Retinal pigment epithelial cell (primary cell): ENCODE data around the gene VPS18.

ENCODE experiments used
- DNase-seq: peaks from one replicate; pipeline ENCODE4 v3.0.0-alpha.2; 2010; ENCODE audit warnings: low read depth
- H3K4me3 ChIP-seq: 2 replicates; pipeline ENCODE4 v1.5.1; 2011; ENCODE audit warnings: mild to moderate bottlenecking, low read length, control low read depth, moderate library complexity
- CTCF ChIP-seq: conservative IDR thresholded peaks from 2 replicates; pipeline ENCODE4 v1.5.1; 2011; ENCODE audit warnings: low read depth, low read length, control low read depth, inconsistent platforms

VPS18 gene

GRCh38 chr15:40915679-40916078 is 21.4 kb downstream of the VPS18 start:
- no peak overlapping the region for H3K4me3 ChIP-seq
- no peak for TF ChIP-seq CTCF
- no peak for DNase-seq

GRCh38 chr15:40917585-40917984 is 23.3 kb downstream of the VPS18 start:
- H3K4me3 ChIP-seq = no peak overlapping the region
- no peak for DNase-seq
- no peak for TF ChIP-seq CTCF

- no peak overlapping the region for H3K4me3 ChIP-seq
- TF ChIP-seq CTCF = no peak
- DNase-seq = no peak
These were observed 24.0 kb downstream of the VPS18 start for GRCh38 chr15:40918146-40918798.

GRCh38 chr15:40918799-40919392 is 24.6 kb downstream of the VPS18 start:
- DNase-seq = no peak
- TF ChIP-seq CTCF = no peak
- H3K4me3 ChIP-seq = no peak overlapping the region

GRCh38 chr15:40921949-40922607 is 27.8 kb downstream of the VPS18 start:
- no peak for DNase-seq
- TF ChIP-seq CTCF = no peak

GRCh38 chr15:40922608-40923005 is 28.4 kb downstream of the VPS18 start:
- TF ChIP-seq CTCF = no peak
- no peak overlapping the region for H3K4me3 ChIP-seq
- DNase-seq = no peak

More at GRCh38 chr15:40921949-40922607, 27.8 kb downstream of the VPS18 start:
- no peak overlapping the region for H3K4me3 ChIP-seq

- TF ChIP-seq CTCF = no peak
- no peak overlapping the region for H3K4me3 ChIP-seq
- DNase-seq = no peak
These were observed 29.3 kb downstream of the VPS18 start for GRCh38 chr15:40923551-40923950.
